WTC11 (cell line): ENCODE measurements around the gene MYLK4. TPM values are rescaled to one million over a fixed set of nuclear protein-coding genes. Genes with fewer than 3 reads are reported as not detected.
A peak's percentile ranks its signal among the peaks of the same experiment; 100 is the strongest.

ENCODE experiments used
- ATAC-seq: fragments of 200-7000 bp; cut with Tn5 transposase; 2 replicates; pipeline ENCODE4 v1.10.0; 2021; ENCODE audit warnings: mild to moderate bottlenecking, moderate library complexity
- CTCF ChIA-PET: fragments of 300-600 bp; sonication (Branson Sonifier 250); formaldehyde crosslinking; loops from one replicate; lab custom pipeline; 2021; ENCODE audit warnings: antibody characterized with exemption; lab: Charles Lee
- POLR2A ChIA-PET: fragments of 350-600 bp; sonication (Branson Sonifier 250); formaldehyde crosslinking; loops from one replicate; lab custom pipeline; 2021; ENCODE audit warnings: antibody characterized with exemption; lab: Charles Lee
- DNase-seq: peaks from one replicate; pipeline ENCODE4 v3.0.0; 2021; ENCODE audit warnings: low spot score
- H3K27ac Mint-ChIP-seq: 2 replicates; pipeline ENCODE4 v1.8.0; 2021; ENCODE audit warnings: mixed read lengths
- H3K27me3 Mint-ChIP-seq: 2 replicates; pipeline ENCODE4 v1.8.0; 2021; ENCODE audit warnings: low read depth, mild to moderate bottlenecking, moderate library complexity, mixed read lengths
- H3K36me3 Mint-ChIP-seq: 2 replicates; pipeline ENCODE4 v1.8.0; 2021; ENCODE audit warnings: mixed read lengths
- H3K4me1 Mint-ChIP-seq: 2 replicates; pipeline ENCODE4 v1.8.0; 2022; ENCODE audit warnings: mixed read lengths
- H3K4me3 Mint-ChIP-seq: 2 replicates; pipeline ENCODE4 v1.8.0; 2021; ENCODE audit warnings: mild to moderate bottlenecking, moderate library complexity, mixed read lengths
- H3K9me3 Mint-ChIP-seq: 2 replicates; pipeline ENCODE4 v1.8.0; 2021; ENCODE audit warnings: mixed read lengths
- CBFB ChIP-seq: sonication (generic); formaldehyde crosslinking; IDR thresholded peaks from 2 replicates; pipeline ENCODE4 v1.8.1; 2022; ENCODE audit warnings: mild to moderate bottlenecking, low read depth, missing genetic modification reagents
- E2F5 ChIP-seq: sonication (generic); formaldehyde crosslinking; IDR thresholded peaks from 2 replicates; pipeline ENCODE4 v1.8.1; 2022; ENCODE audit warnings: mild to moderate bottlenecking, moderate library complexity, missing genetic modification reagents
- FOXJ3 ChIP-seq: sonication (generic); formaldehyde crosslinking; IDR thresholded peaks from 2 replicates; pipeline ENCODE4 v1.9.0; 2021; ENCODE audit warnings: missing genetic modification reagents, mild to moderate bottlenecking, borderline replicate concordance
- GTF2I ChIP-seq: fragments of 250-450 bp; sonication (Bioruptor Pico); conservative IDR thresholded peaks from 2 replicates; pipeline ENCODE4 v1.4.0; 2021; ENCODE audit warnings: mild to moderate bottlenecking
- MYBL2 ChIP-seq: sonication (generic); formaldehyde crosslinking; IDR thresholded peaks from 2 replicates; pipeline ENCODE4 v1.8.1; 2023; ENCODE audit warnings: mild to moderate bottlenecking, moderate library complexity, missing genetic modification reagents
- NR1H2 ChIP-seq: sonication (generic); formaldehyde crosslinking; IDR thresholded peaks from 2 replicates; pipeline ENCODE4 v1.9.0; 2021; ENCODE audit warnings: mild to moderate bottlenecking, moderate library complexity, missing genetic modification reagents
- STAT6 ChIP-seq: sonication (generic); formaldehyde crosslinking; conservative IDR thresholded peaks from 2 replicates; pipeline ENCODE4 v1.8.1; 2023; ENCODE audit warnings: mild to moderate bottlenecking, low read depth, missing genetic modification reagents, moderate library complexity
- TCF7 ChIP-seq: sonication (generic); formaldehyde crosslinking; IDR thresholded peaks from 2 replicates; pipeline ENCODE4 v1.8.0; 2022; ENCODE audit warnings: mild to moderate bottlenecking, low read depth, missing genetic modification reagents, moderate library complexity
- ZBTB21 ChIP-seq: sonication (generic); formaldehyde crosslinking; IDR thresholded peaks from 2 replicates; pipeline ENCODE4 v1.8.1; 2023; ENCODE audit warnings: mild to moderate bottlenecking, missing genetic modification reagents, borderline replicate concordance
- ZNF138 ChIP-seq: sonication (generic); formaldehyde crosslinking; conservative IDR thresholded peaks from 2 replicates; pipeline ENCODE4 v1.8.1; 2022; ENCODE audit warnings: mild to moderate bottlenecking, moderate library complexity, missing genetic modification reagents
- ZNF281 ChIP-seq: sonication (generic); formaldehyde crosslinking; IDR thresholded peaks from 2 replicates; pipeline ENCODE4 v1.8.0; 2023; ENCODE audit warnings: mild to moderate bottlenecking, missing genetic modification reagents
- ZNF396 ChIP-seq: fragments of 250-450 bp; sonication (Bioruptor Pico); IDR thresholded peaks from 2 replicates; pipeline ENCODE4 v1.8.0; 2021; ENCODE audit warnings: mild to moderate bottlenecking, moderate library complexity, borderline replicate concordance
- ZNF423 ChIP-seq: fragments of 250-450 bp; sonication (Bioruptor Pico); IDR thresholded peaks from 2 replicates; pipeline ENCODE4 v2.1.2; 2022; ENCODE audit warnings: mild to moderate bottlenecking, moderate library complexity
- total RNA-seq: library from RNA; stranded (reverse); gene quantifications from 3 replicates; pipeline ENCODE4 v1.2.3, GENCODE V29; 2021
- TF ChIP-seq, protein P1 (sequence below): sonication (generic); formaldehyde crosslinking; IDR thresholded peaks from 2 replicates; pipeline ENCODE4 v1.8.0; 2023; ENCODE audit warnings: missing genetic modification reagents
- TF ChIP-seq, protein P2 (sequence below): fragments of 250-450 bp; sonication (Bioruptor Pico); IDR thresholded peaks from 2 replicates; pipeline ENCODE4 v1.9.0; 2021; ENCODE audit warnings: mild to moderate bottlenecking
- TF ChIP-seq, protein P3 (sequence below): fragments of 250-450 bp; sonication (Bioruptor Pico); IDR thresholded peaks from 2 replicates; pipeline ENCODE4 v2.1.2; 2022; ENCODE audit warnings: mild to moderate bottlenecking, moderate library complexity
- TF ChIP-seq, protein P4 (sequence below): sonication (generic); formaldehyde crosslinking; IDR thresholded peaks from 2 replicates; pipeline ENCODE4 v1.8.1; 2022; ENCODE audit warnings: missing genetic modification reagents, borderline replicate concordance
- TF ChIP-seq, protein P5 (sequence below): fragments of 250-450 bp; sonication (Bioruptor Pico); IDR thresholded peaks from 2 replicates; pipeline ENCODE4 v1.8.0; 2021; ENCODE audit warnings: mild to moderate bottlenecking
- TF ChIP-seq, protein P6 (sequence below): sonication (generic); formaldehyde crosslinking; IDR thresholded peaks from 2 replicates; pipeline ENCODE4 v1.8.1; 2022; ENCODE audit warnings: mild to moderate bottlenecking, missing genetic modification reagents, moderate library complexity, borderline replicate concordance

Gene MYLK4
- total RNA-seq, 1 experiment from 2014 or later: 0.13 TPM

GRCh38 chr6:2708456-2708855 is 42.3 kb downstream of the MYLK4 start (continued):
- TF ChIP-seq CBFB (CRISPR knock-in tag): no peak
- TF ChIP-seq STAT6 (CRISPR knock-in tag): no peak

- no peak overlapping the region for H3K4me3 Mint-ChIP-seq
- no peak overlapping the region for H3K27ac Mint-ChIP-seq
- ChIA-PET CTCF (no interaction called here), POLR2A (no interaction called here)
- peaks cover 21% of the 10 kb centered on the region for H3K4me1 Mint-ChIP-seq
- H3K27me3 Mint-ChIP-seq: peaks cover 3% of the 10 kb centered on the region; the same call in 1 of the 2 replicates
- H3K9me3 Mint-ChIP-seq: peaks cover 40% of the 10 kb centered on the region
- ATAC-seq: peak; percentile 72
- no peak for DNase-seq
- H3K36me3 Mint-ChIP-seq: peaks cover 25% of the 10 kb centered on the region
- TF ChIP-seq FOXJ3 (CRISPR knock-in tag) (no peak), ZNF138 (CRISPR knock-in tag) (no peak), STAT6 (CRISPR knock-in tag) (no peak), ZNF281 (CRISPR knock-in tag) (no peak), MYBL2 (CRISPR knock-in tag) (no peak), ZBTB21 (CRISPR knock-in tag) (no peak), TCF7 (no peak), GTF2I (CRISPR knock-in tag) (no peak), E2F5 (CRISPR knock-in tag) (no peak), ZNF423 (CRISPR knock-in tag) (no peak), ZNF396 (no peak), NR1H2 (no peak)
- TF ChIP-seq, protein P1, sequence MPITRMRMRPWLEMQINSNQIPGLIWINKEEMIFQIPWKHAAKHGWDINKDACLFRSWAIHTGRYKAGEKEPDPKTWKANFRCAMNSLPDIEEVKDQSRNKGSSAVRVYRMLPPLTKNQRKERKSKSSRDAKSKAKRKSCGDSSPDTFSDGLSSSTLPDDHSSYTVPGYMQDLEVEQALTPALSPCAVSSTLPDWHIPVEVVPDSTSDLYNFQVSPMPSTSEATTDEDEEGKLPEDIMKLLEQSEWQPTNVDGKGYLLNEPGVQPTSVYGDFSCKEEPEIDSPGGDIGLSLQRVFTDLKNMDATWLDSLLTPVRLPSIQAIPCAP (CRISPR knock-in tag): no peak
- TF ChIP-seq, protein P2, sequence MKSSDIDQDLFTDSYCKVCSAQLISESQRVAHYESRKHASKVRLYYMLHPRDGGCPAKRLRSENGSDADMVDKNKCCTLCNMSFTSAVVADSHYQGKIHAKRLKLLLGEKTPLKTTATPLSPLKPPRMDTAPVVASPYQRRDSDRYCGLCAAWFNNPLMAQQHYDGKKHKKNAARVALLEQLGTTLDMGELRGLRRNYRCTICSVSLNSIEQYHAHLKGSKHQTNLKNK (CRISPR knock-in tag): no peak
- TF ChIP-seq, protein P3, sequence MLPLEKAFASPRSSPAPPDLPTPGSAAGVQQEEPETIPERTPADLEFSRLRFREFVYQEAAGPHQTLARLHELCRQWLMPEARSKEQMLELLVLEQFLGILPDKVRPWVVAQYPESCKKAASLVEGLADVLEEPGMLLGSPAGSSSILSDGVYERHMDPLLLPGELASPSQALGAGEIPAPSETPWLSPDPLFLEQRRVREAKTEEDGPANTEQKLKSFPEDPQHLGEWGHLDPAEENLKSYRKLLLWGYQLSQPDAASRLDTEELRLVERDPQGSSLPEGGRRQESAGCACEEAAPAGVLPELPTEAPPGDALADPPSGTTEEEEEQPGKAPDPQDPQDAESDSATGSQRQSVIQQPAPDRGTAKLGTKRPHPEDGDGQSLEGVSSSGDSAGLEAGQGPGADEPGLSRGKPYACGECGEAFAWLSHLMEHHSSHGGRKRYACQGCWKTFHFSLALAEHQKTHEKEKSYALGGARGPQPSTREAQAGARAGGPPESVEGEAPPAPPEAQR (CRISPR knock-in tag): no peak
- TF ChIP-seq, protein P4, sequence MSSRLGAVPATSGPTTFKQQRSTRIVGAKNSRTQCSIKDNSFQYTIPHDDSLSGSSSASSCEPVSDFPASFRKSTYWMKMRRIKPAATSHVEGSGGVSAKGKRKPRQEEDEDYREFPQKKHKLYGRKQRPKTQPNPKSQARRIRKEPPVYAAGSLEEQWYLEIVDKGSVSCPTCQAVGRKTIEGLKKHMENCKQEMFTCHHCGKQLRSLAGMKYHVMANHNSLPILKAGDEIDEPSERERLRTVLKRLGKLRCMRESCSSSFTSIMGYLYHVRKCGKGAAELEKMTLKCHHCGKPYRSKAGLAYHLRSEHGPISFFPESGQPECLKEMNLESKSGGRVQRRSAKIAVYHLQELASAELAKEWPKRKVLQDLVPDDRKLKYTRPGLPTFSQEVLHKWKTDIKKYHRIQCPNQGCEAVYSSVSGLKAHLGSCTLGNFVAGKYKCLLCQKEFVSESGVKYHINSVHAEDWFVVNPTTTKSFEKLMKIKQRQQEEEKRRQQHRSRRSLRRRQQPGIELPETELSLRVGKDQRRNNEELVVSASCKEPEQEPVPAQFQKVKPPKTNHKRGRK (CRISPR knock-in tag): no peak
- TF ChIP-seq, protein P5, sequence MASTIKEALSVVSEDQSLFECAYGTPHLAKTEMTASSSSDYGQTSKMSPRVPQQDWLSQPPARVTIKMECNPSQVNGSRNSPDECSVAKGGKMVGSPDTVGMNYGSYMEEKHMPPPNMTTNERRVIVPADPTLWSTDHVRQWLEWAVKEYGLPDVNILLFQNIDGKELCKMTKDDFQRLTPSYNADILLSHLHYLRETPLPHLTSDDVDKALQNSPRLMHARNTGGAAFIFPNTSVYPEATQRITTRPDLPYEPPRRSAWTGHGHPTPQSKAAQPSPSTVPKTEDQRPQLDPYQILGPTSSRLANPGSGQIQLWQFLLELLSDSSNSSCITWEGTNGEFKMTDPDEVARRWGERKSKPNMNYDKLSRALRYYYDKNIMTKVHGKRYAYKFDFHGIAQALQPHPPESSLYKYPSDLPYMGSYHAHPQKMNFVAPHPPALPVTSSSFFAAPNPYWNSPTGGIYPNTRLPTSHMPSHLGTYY (CRISPR knock-in tag): no peak
- TF ChIP-seq, protein P6, sequence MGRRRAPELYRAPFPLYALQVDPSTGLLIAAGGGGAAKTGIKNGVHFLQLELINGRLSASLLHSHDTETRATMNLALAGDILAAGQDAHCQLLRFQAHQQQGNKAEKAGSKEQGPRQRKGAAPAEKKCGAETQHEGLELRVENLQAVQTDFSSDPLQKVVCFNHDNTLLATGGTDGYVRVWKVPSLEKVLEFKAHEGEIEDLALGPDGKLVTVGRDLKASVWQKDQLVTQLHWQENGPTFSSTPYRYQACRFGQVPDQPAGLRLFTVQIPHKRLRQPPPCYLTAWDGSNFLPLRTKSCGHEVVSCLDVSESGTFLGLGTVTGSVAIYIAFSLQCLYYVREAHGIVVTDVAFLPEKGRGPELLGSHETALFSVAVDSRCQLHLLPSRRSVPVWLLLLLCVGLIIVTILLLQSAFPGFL: no peak
Observed at GRCh38 chr6:2706558-2706957, 44.2 kb downstream of the MYLK4 start.
